HG02885 (cell line): ENCODE results near the gene PRUNE1.

ENCODE experiments used
- ATAC-seq: cut with Tn5 transposase; IDR thresholded peaks from one replicate; pipeline ENCODE4 v1.9.1; 2021; ENCODE audit warnings: mild to moderate bottlenecking; ENCODE audit not compliant: unreplicated experiment, poor library complexity

PRUNE1 gene

DNA sequence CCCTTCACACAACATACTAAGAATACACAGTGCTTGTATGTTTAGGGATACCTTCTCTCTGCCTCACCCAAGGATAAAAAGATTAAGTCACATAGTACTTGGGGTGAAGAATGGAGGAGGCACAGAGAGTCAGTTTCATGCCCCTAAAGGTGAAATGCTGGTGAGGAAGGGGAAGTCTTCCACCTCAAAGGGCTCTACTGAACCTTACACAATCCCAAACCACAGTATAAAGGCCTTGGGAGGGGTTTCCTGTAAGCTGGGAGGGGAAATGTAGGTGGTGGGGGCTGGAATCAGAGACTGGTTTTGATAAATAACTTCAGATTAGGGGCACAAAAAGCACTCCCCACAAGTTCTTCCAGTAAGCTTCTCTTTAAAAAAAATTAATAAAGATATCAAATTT, 5.1 kb upstream of the PRUNE1 start:
- ATAC-seq, result no peak

GRCh38 chr1:151005729-151006319, 2.4 kb upstream of the PRUNE1 start:
- no peak for ATAC-seq

DNA sequence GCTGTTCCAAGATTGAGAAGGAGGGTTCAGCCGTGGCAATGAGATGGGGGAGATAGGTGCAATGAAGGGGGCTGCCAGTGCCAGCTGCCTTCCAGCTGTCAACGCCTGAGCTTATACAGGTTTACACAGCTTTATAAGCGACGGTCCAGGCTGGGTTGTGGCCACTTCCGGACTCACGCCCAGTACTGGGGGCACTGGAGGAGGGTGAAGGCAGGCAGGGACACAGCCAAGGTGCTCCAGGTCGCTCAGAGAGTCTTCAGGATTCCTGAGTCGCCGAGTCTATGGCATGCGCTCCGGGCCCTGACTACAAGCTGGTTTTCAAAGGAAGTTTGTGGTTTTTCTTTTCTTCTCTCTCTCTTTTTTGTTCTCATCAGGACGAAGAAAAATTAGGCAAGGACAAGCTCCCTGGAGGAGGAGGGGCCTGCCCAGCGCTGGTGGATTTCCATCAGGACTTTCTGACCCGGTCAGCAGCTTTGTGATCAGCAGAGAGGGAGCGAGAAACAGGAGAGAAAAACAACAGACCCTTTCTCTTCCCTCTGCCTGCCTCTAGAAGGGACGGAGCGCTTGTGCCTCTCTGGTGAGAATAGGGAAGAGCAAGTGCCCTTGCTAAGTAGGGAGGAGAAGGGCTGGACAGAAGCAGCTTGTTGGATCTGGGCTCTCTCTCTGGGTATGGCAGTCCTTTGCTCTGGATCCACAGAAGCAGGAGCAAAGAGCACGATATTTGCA, 1.8 kb upstream of the PRUNE1 start, which contains the start of gene MINDY1:
Gene MINDY1 (minus strand): TSS at position 576 of the 726 bp plus-strand sequence. CDS start 4,285 bp downstream, outside the sequence.
- ATAC-seq, result no peak

DNA sequence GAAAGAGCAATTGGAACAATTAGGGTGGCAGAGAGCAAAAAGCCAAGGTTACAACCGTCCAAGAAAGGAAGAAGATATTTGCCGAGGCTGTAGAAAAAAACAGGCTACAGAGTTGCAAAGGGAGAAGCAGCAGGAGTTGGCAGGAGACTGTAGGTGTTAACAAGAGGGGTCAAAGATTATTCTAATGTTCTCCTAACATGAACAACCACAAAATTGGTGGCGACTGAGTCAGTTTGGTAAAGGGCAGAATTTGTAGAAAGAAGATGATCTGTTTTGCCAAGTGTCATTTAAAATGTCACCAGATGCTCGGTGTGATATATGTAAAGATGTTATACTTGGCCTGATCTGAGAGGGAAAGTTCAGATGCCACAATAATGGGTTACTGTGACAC, 401 bp upstream of the PRUNE1 start:
- ATAC-seq, result no peak

DNA sequence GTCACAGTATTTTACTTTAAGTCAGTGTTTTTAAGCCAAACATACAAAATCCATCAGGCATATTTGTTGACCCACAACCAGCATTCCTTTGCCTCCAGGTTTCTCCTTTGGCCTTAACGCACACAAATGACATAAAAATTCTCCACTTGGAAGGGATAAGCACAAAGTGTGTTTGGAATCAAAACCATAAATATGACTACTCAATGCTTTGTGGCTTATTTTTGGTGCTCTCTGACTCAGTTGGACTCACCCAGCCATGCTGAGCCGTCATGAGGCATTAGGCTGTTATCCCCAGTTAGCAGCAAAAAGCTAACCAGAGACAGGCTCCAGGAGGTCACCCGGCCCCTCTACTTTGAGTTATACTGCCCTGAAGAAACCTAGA, 948 bp downstream of the PRUNE1 start:
- ATAC-seq, result no peak

- ATAC-seq, result no peak
Measured at GRCh38 chr1:151009674-151010345, 1.6 kb downstream of the PRUNE1 start.

GRCh38 chr1:151010346-151010726, 2.1 kb downstream of the PRUNE1 start:
- ATAC-seq, result no peak

- ATAC-seq, result no peak
Measured at GRCh38 chr1:151011154-151011850, 3.1 kb downstream of the PRUNE1 start.

- ATAC-seq, result no peak
Measured at GRCh38 chr1:151012684-151013471, 4.6 kb downstream of the PRUNE1 start.

- no peak for ATAC-seq
Measured at GRCh38 chr1:151013518-151013917, 5.3 kb downstream of the PRUNE1 start.

- no peak for ATAC-seq
Measured at GRCh38 chr1:151024540-151025146, 16.4 kb downstream of the PRUNE1 start.

GRCh38 chr1:151026460-151026859, 18.2 kb downstream of the PRUNE1 start:
- ATAC-seq, result no peak

- ATAC-seq, result no peak
Measured at GRCh38 chr1:151032164-151032563, 23.9 kb downstream of the PRUNE1 start.

- ATAC-seq, result no peak
Measured at GRCh38 chr1:151035167-151035566, 26.9 kb downstream of the PRUNE1 start.

GRCh38 chr1:151036356-151036755, 28.1 kb downstream of the PRUNE1 start, which contains the start of gene BNIPL:
Gene BNIPL, plus strand, starts transcription at chr1:151036586. Its CDS starts 140 bp downstream, at chr1:151036726.
- no peak for ATAC-seq

- ATAC-seq, result no peak
Measured at GRCh38 chr1:151037032-151037431, 28.8 kb downstream of the PRUNE1 start.

DNA sequence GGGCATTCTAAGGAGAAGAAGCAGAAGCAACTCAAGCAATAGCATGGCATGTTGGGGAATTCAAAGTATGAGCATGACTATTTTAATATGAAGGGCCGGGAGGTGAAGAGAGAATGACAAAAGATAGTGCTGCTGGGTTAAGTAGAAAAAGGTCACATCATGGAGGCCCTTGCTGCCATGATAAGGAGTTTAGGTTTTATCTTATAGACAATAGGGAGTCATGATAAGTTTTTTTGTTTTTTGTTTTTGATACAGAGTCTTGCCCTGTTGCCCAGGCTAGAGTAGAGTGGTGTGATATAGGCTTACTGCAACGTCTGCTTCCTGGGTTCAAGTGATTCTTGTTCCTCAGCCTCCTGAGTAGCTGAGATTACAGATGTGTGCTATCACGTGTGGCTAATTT, 31.3 kb downstream of the PRUNE1 start:
- no peak for ATAC-seq

DNA sequence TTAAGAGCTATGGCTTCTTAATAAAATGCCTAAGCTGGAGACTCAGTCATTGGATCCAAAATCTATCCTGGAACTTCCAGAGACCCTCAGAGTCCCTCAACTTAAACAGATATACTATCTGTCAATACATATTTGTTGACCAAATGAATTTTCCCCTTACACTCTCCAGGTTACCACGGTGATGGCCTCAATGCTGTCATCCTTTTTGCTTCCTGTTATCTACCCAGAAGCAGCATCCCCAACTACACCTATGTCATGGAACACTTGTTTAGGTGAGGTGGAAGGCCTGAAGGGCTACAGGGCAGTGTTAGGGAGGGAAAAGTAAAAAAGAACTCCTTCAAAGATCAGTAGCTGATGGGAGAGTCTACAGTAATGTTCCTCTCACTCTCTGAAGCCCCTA, 34.9 kb downstream of the PRUNE1 start:
- no peak for ATAC-seq

DNA sequence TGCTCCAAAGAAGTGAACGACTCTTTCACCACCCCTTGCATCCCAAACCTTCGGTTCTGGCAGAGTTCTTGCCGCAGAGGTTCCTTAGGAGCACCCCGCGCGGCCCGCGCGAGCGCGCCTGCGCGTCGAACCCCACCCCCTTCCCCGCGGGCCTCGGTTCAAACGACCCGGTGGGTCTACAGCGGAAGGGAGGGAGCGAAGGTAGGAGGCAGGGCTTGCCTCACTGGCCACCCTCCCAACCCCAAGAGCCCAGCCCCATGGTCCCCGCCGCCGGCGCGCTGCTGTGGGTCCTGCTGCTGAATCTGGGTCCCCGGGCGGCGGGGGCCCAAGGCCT, 39.3 kb downstream of the PRUNE1 start, which contains the start of gene C1orf56:
Gene C1orf56 (plus strand): TSS at position 161 of the 334 bp plus-strand sequence. CDS start 97 bp downstream, at position 258.
- ATAC-seq, result peak; percentile 48
